CD14-positive monocyte (primary cell): ENCODE data around the gene TFR2. TPM values are rescaled to one million over a fixed set of nuclear protein-coding genes. Genes with fewer than 3 reads are reported as not detected.

Source experiments
- DNase-seq, 3 donors: peaks; one replicate each; pipeline ENCODE4 v3.0.0-alpha.2; 2011 to 2022
- H2AFZ ChIP-seq: 2 replicates; pipeline ENCODE4 v1.6.0; 2012; ENCODE audit warnings: mild to moderate bottlenecking, low read depth, low read length, inconsistent platforms; ENCODE audit not compliant: insufficient read depth, poor library complexity, severe bottlenecking
- H3K27ac ChIP-seq, 2 donors: 1 replicate in 1 of 2; 2 replicates in 1 of 2; pipeline ENCODE4 v1.5.1; 2012 to 2013; ENCODE audit warnings: low read length in 2 of 2, control low read depth in 1 of 2, inconsistent platforms in 1 of 2, low read depth in 1 of 2, mild to moderate bottlenecking in 1 of 2
- H3K27me3 ChIP-seq, 2 donors: one replicate each; pipeline versions ENCODE4 v1.6.0 to v1.6.1; 2011 to 2013; ENCODE audit warnings: low read length in 2 of 2; ENCODE audit not compliant: control insufficient read depth in 2 of 2, insufficient read depth in 2 of 2
- H3K36me3 ChIP-seq, 2 donors: replicated peaks in 1 of 2; 1 replicate in 1 of 2; 2 replicates in 1 of 2; pipeline versions ENCODE4 v1.5.1 to v1.6.1; 2012 to 2013; ENCODE audit warnings: low read length in 2 of 2, control low read depth in 1 of 2, inconsistent platforms in 1 of 2, mild to moderate bottlenecking in 1 of 2; ENCODE audit not compliant: insufficient read depth in 2 of 2, control insufficient read depth in 1 of 2
- H3K4me1 ChIP-seq, 2 donors: 1 replicate in 1 of 2; 2 replicates in 1 of 2; pipeline versions ENCODE4 v1.5.1 to v1.6.1; 2012 to 2013; ENCODE audit warnings: low read length in 2 of 2, control low read depth in 1 of 2, inconsistent platforms in 1 of 2, mild to moderate bottlenecking in 1 of 2, moderate library complexity in 1 of 2; ENCODE audit not compliant: insufficient read depth in 2 of 2, control insufficient read depth in 1 of 2
- H3K4me2 ChIP-seq: replicated peaks from 2 replicates; pipeline ENCODE3; 2012; ENCODE audit warnings: low read length, moderate library complexity, mild to moderate bottlenecking; ENCODE audit not compliant: poor library complexity, severe bottlenecking; ENCODE audit errors: extremely low read depth
- H3K4me3 ChIP-seq, 3 experiments: fragments of 200-600 bp in 1 of 3; sonication (generic) in 1 of 3; replicated peaks in 1 of 3; 1 replicate in 2 of 3; 2 replicates in 1 of 3; pipeline ENCODE4 v1.5.1; 2011 to 2013; ENCODE audit warnings: low read length in 3 of 3, mild to moderate bottlenecking in 3 of 3, control low read depth in 2 of 3, low read depth in 2 of 3, inconsistent platforms in 1 of 3, moderate library complexity in 1 of 3
- H3K79me2 ChIP-seq: 2 replicates; pipeline ENCODE4 v1.6.0; 2012; ENCODE audit warnings: mild to moderate bottlenecking, control low read depth, inconsistent platforms, low read length, moderate library complexity; ENCODE audit not compliant: insufficient read depth
- H3K9ac ChIP-seq: 2 replicates; pipeline ENCODE4 v1.6.0; 2017; ENCODE audit warnings: low read length, mild to moderate bottlenecking; ENCODE audit not compliant: insufficient read depth, poor library complexity, severe bottlenecking
- H3K9me3 ChIP-seq, 2 donors: replicated peaks in 1 of 2; 1 replicate in 1 of 2; 2 replicates in 1 of 2; pipeline versions ENCODE4 v1.5.1 to v1.6.1; 2012 to 2013; ENCODE audit warnings: low read length in 2 of 2, control low read depth in 1 of 2; ENCODE audit not compliant: control insufficient read depth in 1 of 2, insufficient read depth in 1 of 2
- H4K20me1 ChIP-seq: 2 replicates; pipeline ENCODE4 v1.6.0; 2012; ENCODE audit warnings: mild to moderate bottlenecking, low read length, control low read depth, moderate library complexity; ENCODE audit not compliant: insufficient read depth
- H3K27ac Mint-ChIP-seq, 7 donors: one replicate each; pipeline ENCODE4 v1.8.0; 2020; ENCODE audit warnings: mild to moderate bottlenecking in 7 of 7, mixed read lengths in 7 of 7, moderate library complexity in 6 of 7, inconsistent platforms in 2 of 7
- H3K27me3 Mint-ChIP-seq, 3 donors: one replicate each; pipeline ENCODE4 v1.8.0; 2021 to 2022; ENCODE audit warnings: low read depth in 3 of 3, mild to moderate bottlenecking in 3 of 3, mixed read lengths in 3 of 3, moderate library complexity in 3 of 3, inconsistent platforms in 1 of 3
- H3K36me3 Mint-ChIP-seq, 2 donors: one replicate each; pipeline ENCODE4 v1.8.0; 2020; ENCODE audit warnings: mixed read lengths in 2 of 2, inconsistent platforms in 1 of 2, mild to moderate bottlenecking in 1 of 2
- H3K4me1 Mint-ChIP-seq: one replicate; pipeline ENCODE4 v1.8.0; 2020; ENCODE audit warnings: mild to moderate bottlenecking, mixed read lengths
- H3K4me3 Mint-ChIP-seq, 2 donors: one replicate each; pipeline ENCODE4 v1.8.0; 2020; ENCODE audit warnings: mild to moderate bottlenecking in 2 of 2, mixed read lengths in 2 of 2, moderate library complexity in 1 of 2
- H3K9me3 Mint-ChIP-seq, 7 donors: one replicate each; pipeline ENCODE4 v1.8.0; 2020 to 2022; ENCODE audit warnings: mixed read lengths in 7 of 7, mild to moderate bottlenecking in 6 of 7, moderate library complexity in 6 of 7, inconsistent platforms in 2 of 7
- WGBS: methylation state at CpG from one replicate; pipeline ENCODE4 v1.1.5; 2013; ENCODE audit warnings: missing lambda C conversion rate; ENCODE audit not compliant: insufficient coverage; 5-methylcytosine and 5-hydroxymethylcytosine counted together
- intact Hi-C, 2 donors: fragments of 100-400 bp; cut with micrococcal nuclease; formaldehyde crosslinking; loops; one replicate each; pipeline versions ENCODE4 v1.15.0 to v1.15.1; 2023
- polyA plus RNA-seq, 3 donors: library from polyadenylated mRNA; depleted of rRNA in 1 of 3; unstranded in 2 of 3; stranded (reverse) in 1 of 3; fragments of 300-500 nt in 2 of 3; fragments of >200 nt in 1 of 3; fragmentation: Illumina TruSeq in 2 of 3; gene quantifications; 1 replicate in 2 of 3; 2 replicates in 1 of 3; pipeline ENCODE4 v1.2.3, GENCODE V29; 2012 to 2021
- TF ChIP-seq, protein P1 (sequence below): fragments of 200-600 bp; IDR thresholded peaks from one replicate; pipeline ENCODE4 v1.8.0; 2022; ENCODE audit warnings: antibody characterized with exemption, mild to moderate bottlenecking

The TFR2 gene
- polyA plus RNA-seq, 3 donors: 0.79 to 1.4 TPM; not detected in 1

DNA sequence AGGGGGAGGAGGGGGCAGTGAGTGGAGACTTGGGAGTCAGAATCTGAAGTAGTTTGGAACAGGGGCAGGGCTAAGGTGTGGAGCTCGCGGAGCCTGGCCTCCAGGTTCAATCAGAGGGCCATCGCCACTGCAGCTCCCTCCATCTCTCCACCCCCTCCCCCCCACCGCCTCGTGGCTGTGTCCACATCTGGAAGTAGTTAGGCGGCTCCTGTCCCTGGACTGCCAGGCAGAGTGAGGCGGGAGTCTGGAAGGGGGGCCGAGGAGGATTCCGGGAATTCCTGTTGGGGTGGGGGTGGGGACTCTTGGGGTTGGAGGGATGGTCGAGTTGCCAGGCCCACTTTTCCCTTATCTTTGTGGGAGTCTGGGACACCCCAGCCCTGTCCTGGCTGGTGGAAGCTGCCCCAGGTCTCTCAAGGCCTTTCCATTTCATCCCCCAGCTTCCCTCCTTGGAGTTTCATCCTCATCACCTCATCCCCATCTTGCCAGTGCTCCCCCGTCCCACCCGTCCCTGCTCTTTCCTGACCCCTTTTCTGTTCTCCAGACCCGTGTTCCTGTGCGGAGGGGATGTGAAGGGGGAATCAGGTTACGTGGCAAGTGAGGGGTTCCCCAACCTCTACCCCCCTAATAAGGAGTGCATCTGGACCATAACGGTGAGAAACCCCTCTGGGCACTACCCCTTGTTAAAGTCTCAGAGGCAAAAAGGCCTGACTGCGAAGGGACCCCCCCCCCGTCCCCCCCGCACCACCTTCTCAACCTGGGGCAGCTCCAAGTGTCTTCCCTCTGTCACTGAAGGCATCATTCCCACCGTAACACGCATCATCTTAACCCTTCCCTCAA, 38.2 kb downstream of the TFR2 start:
- H3K9me3 Mint-ChIP-seq: peaks cover 0 to 5% (median 0%) of the 10 kb centered on the region in 7 donors
- no peaks in the 10 kb centered on the region for H3K9me3 ChIP-seq
- H3K4me1 Mint-ChIP-seq: peaks cover 21% of the 10 kb centered on the region
- TF ChIP-seq, protein P1, sequence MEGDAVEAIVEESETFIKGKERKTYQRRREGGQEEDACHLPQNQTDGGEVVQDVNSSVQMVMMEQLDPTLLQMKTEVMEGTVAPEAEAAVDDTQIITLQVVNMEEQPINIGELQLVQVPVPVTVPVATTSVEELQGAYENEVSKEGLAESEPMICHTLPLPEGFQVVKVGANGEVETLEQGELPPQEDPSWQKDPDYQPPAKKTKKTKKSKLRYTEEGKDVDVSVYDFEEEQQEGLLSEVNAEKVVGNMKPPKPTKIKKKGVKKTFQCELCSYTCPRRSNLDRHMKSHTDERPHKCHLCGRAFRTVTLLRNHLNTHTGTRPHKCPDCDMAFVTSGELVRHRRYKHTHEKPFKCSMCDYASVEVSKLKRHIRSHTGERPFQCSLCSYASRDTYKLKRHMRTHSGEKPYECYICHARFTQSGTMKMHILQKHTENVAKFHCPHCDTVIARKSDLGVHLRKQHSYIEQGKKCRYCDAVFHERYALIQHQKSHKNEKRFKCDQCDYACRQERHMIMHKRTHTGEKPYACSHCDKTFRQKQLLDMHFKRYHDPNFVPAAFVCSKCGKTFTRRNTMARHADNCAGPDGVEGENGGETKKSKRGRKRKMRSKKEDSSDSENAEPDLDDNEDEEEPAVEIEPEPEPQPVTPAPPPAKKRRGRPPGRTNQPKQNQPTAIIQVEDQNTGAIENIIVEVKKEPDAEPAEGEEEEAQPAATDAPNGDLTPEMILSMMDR: no peak
- peak overlapping the region in 1 of 2 donors; percentile 20 for H3K4me3 Mint-ChIP-seq
- no peaks in the 10 kb centered on the region for H4K20me1 ChIP-seq
- H3K4me3 ChIP-seq: peak overlapping the region in 1 of 3 experiments; percentile 90
- no peak for DNase-seq
- no peak overlapping the region for H3K27ac ChIP-seq
- H3K36me3 ChIP-seq: no peaks in the 10 kb centered on the region
- intact Hi-C loops: no loop called here
- H3K36me3 Mint-ChIP-seq: peaks cover 0 to 4% of the 10 kb centered on the region in 2 donors
- no peak overlapping the region for H3K27ac Mint-ChIP-seq
- H3K27me3 Mint-ChIP-seq: peaks cover 20 to 42% (median 39%) of the 10 kb centered on the region in 3 donors
- H3K79me2 ChIP-seq: no peaks in the 10 kb centered on the region
- H3K4me1 ChIP-seq: peaks cover 24 to 26% of the 10 kb centered on the region in 2 donors
- peak overlapping the region; percentile 92 for H2AFZ ChIP-seq
- H3K4me2 ChIP-seq: peak overlapping the region; percentile 90
- H3K27me3 ChIP-seq: peaks cover 0 to 24% of the 10 kb centered on the region in 2 donors
- WGBS: 86% methylated on average over 3 of the region's 21 CpGs
- no peak overlapping the region for H3K9ac ChIP-seq

DNA sequence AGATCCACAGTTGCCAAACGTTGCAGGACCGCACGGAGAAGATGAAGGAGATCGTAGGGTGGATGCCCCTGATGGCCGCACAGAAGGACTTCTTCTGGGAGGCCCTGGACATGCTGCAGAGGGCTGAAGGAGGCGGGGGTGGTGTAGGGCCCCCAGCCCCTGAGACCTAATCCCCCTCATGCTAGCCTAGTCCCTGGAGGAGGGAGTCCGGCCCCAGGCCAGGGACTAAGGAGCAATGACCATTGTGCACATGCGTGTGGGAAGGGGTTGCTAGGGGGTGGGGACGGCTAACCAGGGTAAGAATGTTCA, 40.7 kb downstream of the TFR2 start:
- Mint-ChIP-seq H3K36me3 (peaks cover 0 to under 1% of the 10 kb centered on the region in 2 donors), H3K4me3 (no peak overlapping the region), H3K27me3 (peaks cover 15 to 26% (median 23%) of the 10 kb centered on the region in 3 donors), H3K27ac (no peak overlapping the region), H3K4me1 (peaks cover 17% of the 10 kb centered on the region), H3K9me3 (peaks cover 0 to 5% (median 0%) of the 10 kb centered on the region in 7 donors)
- intact Hi-C loops: no loop called here
- peaks cover 20 to 22% of the 10 kb centered on the region in 2 donors for H3K4me1 ChIP-seq
- no peak overlapping the region for H3K4me2 ChIP-seq
- no peaks in the 10 kb centered on the region for H3K9me3 ChIP-seq
- H3K79me2 ChIP-seq: no peaks in the 10 kb centered on the region
- H3K9ac ChIP-seq: no peak overlapping the region
- H3K4me3 ChIP-seq: no peak overlapping the region
- no peak overlapping the region for H2AFZ ChIP-seq
- no peaks in the 10 kb centered on the region for H3K36me3 ChIP-seq
- H3K27ac ChIP-seq: no peak overlapping the region
- TF ChIP-seq, protein P1: no peak
- H3K27me3 ChIP-seq: peaks cover 0 to 15% of the 10 kb centered on the region in 2 donors
- no peak for DNase-seq
- 98% methylated on average over 7 of the region's 9 CpGs for WGBS
- no peaks in the 10 kb centered on the region for H4K20me1 ChIP-seq
